ENCODE measurements around the gene MESP1.

DNA sequence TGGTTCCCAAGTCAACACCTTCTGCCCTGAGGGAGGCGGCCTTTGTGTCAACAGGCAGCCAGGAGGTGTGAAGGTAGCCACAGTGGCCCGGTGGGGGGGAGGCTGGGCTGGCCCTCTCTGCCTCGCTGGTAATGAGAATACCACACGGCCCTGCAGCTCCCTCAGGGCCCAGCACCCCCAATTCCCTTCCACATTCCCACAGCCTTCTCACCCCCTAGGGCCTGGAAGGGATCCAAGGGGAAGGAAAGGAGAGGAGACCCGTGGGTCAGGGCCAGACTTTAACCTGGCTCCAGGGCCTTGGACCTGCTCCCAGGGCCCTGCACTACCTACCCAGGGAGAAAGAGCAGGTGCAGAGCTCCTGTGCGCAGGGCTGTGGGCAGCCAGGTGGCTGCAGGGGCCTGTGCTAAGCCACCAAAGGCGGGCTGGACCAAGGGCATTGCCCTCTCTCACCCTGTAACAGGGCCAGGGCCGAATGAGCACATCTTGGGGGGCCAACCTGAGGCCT lies 16.4 kb upstream of the MESP1 start:
- TF ChIP-seq, protein P1, sequence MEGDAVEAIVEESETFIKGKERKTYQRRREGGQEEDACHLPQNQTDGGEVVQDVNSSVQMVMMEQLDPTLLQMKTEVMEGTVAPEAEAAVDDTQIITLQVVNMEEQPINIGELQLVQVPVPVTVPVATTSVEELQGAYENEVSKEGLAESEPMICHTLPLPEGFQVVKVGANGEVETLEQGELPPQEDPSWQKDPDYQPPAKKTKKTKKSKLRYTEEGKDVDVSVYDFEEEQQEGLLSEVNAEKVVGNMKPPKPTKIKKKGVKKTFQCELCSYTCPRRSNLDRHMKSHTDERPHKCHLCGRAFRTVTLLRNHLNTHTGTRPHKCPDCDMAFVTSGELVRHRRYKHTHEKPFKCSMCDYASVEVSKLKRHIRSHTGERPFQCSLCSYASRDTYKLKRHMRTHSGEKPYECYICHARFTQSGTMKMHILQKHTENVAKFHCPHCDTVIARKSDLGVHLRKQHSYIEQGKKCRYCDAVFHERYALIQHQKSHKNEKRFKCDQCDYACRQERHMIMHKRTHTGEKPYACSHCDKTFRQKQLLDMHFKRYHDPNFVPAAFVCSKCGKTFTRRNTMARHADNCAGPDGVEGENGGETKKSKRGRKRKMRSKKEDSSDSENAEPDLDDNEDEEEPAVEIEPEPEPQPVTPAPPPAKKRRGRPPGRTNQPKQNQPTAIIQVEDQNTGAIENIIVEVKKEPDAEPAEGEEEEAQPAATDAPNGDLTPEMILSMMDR (IDR thresholded peaks at IDR 0.05) = no peak
- no peak for TF ChIP-seq POLR2A (IDR thresholded peaks at IDR 0.05)
